ENCODE measurements around the gene HYAL1.
A peak's percentile ranks its signal among the peaks of the same experiment; 100 is the strongest.
"Not testable (repeated sequence)": the region's sequence is repeated elsewhere in the genome, so short reads cannot be mapped to it uniquely, and the experiment has no call there.

HYAL1 gene

DNA sequence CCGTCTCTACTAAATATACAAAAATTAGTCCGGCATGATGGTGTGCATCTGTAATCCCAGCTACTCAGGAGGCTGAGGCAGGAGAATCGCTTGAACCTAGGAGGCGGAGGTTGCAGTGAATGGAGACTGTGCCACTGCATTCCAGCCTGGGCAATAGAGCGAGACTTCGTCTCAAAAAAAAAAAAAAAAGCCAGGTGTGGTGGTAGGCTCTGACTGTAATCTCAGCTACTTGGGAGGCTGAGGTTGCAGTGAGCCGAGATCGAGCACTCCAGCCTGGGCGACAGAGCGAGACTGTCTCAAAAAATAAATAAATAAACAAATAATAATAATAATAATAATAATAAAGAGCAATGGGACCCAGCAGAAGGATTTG is 30.9 kb downstream of the HYAL1 start:
- DNase-seq: not testable (repeated sequence)

DNA sequence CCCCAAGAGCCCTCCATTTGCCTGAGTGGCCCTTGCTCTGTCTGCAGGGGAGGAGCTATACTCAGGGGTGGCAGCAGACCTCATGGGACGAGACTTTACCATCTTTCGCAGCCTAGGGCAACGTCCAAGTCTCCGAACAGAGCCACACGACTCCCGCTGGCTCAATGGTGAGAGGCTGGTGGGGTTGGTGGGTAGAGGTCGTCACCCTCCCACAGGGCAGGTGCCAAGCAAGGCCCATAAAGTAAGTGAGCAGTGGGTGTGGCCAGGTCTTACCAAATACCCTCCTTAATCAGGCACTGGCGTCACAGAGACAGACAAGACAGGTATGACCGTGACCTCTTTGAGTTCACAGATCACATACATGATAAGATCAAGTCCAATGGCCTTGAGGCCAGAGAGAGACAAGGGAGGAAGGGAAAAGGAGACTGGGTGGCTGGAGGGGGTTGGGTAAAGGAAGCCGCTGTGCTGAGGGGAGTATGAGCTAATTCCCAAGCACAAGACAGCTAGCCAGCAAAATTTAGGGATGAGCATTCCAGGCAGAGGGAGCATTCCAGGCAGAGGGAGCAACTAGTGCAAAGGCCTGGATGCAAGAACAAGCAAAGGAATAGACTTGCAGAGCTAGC is 31.9 kb downstream of the HYAL1 start:
- no peak for DNase-seq

- no peak for DNase-seq
Measured at GRCh38 chr3:50270422-50271224, 32.8 kb downstream of the HYAL1 start.

GRCh38 chr3:50269977-50270413 is 33.4 kb downstream of the HYAL1 start:
- peak; percentile 64 for DNase-seq

GRCh38 chr3:50269460-50269859 is 33.9 kb downstream of the HYAL1 start:
- DNase-seq: no peak

GRCh38 chr3:50268703-50269451 is 34.5 kb downstream of the HYAL1 start, which contains the start of gene SEMA3B:
SEMA3B (plus strand) TSS chr3:50269147; CDS start chr3:50269241, 94 bp downstream.
- peak; percentile 69 for DNase-seq

- no peak for DNase-seq
Measured at GRCh38 chr3:50268276-50268675, 35.1 kb downstream of the HYAL1 start.

GRCh38 chr3:50267280-50267913 is 36.0 kb downstream of the HYAL1 start:
- no peak for DNase-seq

DNA sequence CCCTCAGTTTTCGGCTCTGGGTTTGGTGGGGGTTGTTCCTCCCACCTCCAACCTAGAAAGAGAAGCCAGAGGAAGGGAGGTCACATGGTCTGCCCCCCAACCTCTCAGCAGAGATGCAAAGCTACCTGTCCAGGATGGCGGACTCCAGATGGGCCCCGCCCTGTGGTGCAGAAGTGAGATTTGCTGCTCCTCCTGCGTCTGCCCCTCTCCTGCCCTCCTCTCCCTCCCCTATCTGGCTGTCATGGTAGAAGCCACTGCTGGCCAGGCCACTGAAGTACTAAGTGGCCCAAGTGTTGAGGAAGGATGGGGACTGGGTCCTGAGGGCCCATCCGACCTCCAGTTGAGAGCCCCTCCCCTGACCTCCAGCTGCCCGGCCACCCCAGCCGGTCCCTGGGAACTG is 36.5 kb downstream of the HYAL1 start:
- no peak for DNase-seq

DNA sequence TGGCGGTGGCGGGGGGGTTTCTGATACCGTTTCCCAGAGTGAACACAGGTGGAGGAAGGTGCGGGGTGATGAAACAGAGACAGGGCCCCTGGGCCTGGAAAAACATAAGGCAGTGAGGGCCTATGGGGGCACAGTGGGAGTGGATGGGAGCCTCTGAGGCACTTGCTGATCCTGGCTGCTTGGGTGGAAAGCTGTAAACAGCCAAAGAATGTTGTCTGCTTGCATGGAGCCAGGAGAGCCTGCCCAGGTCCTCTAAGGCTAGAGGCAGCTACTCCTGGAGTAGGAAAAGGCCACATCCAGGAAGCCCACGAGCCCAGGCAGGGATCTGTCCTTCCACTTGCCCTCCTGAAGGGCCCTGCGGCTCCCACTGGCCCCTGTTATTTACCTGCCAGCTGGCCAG is 37.4 kb downstream of the HYAL1 start:
- no peak for DNase-seq

- DNase-seq: no peak
Measured at GRCh38 chr3:50265571-50265970, 37.8 kb downstream of the HYAL1 start.

DNA sequence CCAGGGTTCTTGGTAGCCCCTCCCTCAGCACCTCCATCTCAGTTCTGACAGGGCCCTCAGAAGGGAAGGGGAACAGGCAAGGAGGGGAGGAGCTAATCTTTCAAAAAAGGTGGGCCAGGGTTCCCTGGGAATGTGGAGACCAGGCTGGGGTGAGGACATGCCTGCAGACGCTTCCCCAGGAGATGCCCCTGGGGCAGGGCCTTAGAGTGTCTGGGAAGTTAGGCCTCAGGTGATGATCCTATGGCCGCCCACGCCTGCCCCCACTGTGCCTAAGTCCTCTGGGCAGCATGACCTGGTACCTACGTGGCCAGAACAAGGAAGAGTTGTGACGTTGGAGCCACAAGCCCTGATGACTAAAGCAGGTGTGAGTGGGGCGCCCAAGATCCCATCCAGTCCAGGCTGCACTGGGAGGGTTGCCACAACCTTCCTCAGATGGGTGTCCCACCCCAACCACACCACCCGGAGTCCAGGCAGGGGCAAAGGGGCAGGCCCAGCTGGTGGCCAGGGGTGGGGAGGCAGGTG is 38.3 kb downstream of the HYAL1 start:
- no peak for DNase-seq

GRCh38 chr3:50264383-50264963 is 38.9 kb downstream of the HYAL1 start:
- peak; percentile 98 for DNase-seq

DNA sequence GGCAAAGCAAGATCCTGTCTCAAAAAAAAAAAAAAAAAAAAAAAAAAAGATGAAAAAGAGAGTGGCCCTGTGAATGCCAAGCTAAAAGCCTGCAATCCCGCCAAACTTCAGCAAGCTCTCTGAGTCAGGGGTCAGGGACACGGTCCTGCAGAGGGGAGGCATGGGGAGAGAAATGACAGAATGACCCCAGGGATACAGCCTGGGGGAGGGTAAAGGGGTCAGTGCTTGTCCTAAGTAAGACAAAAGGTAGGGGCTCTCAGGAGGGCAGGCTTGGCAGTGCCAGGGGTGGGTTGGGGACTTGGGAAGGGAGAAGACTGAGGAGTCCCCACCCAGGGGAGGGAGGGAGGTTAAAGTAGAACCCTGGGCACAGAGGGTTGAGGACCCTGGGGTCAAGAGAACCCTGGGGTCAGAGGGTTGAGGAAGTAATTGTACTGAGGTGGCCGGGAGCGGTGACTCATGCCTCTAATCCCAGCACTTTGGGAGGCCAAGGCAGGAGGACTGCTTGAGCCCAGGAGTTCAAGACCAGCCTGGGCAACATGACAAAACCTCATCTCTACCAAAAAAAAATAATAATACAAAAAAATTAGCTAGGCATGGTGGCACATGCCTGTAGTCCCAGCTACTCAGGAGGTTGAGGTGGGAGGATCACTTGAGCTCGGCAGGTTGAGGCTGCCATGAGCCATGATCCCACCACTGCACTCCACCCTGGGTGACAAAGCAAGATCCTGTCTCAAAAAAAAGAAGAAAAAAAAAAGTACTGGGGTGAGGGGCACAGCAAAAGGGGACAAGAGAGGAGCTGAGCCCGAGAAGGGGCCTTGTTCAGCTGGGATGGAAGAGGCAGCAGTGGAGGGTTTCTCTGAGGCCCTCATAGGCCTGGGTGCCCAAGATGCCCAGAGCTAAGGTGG is 39.6 kb downstream of the HYAL1 start:
- no peak for DNase-seq

DNA sequence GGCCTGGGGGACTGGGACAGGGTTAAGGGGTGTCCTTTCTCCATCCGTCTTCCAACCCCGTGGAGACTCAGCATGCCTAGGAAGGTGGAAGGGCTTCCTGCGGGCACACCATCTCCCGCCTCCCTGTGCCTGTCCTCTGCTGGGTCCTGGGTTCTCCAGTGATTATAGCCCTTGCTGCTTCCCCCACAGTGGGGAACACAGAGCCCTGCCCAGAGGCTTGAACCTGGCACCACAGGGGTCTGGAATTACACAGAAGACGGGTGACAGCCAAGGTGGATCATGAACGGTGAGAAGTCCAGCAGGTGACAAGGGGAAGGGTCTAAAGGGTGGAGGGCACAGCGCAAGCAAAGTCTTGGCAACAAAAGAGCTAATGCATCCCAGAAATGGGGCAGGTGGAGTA is 40.6 kb downstream of the HYAL1 start:
- no peak for DNase-seq

DNA sequence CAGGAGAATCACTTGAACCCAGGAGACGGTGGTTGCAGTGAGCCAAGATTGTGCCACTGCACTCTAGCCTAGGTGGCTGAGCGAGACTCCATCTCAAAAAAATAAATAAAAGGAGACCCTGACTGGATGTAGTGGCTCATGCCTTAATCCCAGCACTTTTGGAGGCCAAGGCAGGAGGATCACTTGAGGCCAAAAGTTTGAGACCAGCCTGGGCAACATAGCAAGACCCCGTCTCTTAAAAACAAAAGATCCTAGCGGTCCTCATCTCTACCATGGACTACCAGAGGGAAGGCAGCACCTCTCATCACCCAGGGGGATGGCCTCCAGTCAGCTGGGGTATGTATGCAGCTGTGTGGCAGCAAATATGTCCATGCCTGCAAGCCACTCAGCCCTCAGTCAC is 41.2 kb downstream of the HYAL1 start:
- not testable (repeated sequence) for DNase-seq

GRCh38 chr3:50261505-50261904 is 41.9 kb downstream of the HYAL1 start:
- DNase-seq: no peak

- no peak for DNase-seq
Measured at GRCh38 chr3:50260942-50261441, 42.4 kb downstream of the HYAL1 start.

DNA sequence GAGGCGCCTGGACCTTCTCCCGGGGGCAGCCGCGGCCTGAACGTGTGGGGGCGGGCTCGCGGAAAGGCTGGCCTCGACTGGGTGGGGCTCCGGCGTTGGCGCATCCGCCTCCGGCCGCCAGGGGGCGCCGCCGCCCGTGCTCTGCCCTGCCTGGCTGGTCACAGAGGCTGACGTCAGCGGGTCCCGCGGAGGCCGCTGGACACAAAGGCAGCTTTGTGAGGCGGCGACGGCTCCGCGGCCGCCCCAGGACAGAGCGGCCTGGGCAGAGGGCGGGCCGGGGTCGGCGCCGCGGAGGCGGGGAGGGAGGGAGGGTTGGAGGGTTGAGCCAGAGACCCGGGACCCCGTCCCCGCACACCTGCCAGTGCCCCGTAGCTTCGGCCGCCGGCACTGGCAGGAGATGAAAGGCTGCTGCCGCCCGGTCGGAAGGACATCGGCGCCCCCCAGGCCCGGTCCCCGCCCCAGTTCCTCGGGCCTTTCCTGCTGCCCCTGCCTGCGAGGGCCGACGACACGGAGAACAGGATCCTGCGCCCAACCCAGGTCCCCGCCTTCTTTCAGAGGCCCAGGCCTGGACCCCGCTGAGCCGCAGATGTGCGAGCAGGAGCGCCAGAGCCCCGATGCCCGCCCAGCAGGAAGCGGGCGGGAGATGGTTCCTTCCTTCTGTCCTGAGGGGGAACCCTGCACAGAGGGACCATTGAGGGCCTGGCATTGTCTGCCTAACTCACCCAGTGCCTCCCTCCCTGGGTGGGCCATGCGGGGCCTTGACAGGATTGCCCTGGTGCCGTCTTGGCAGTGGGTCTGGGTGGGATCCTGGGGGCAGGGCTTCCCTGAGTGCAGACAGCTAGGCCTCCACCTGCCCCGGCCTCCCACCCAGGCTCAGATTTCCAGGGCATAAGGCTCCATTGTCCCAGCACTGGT is 43.1 kb downstream of the HYAL1 start:
- peak; percentile 88 for DNase-seq

All from fibroblast of skin of back (primary cell).